Stimulated activated CD8-positive, alpha-beta memory T cell treated with anti-CD3 and anti-CD28 coated beads, Interleukin-2, amount 100 ng/mL, for 1 hour (primary cell): ENCODE results near the gene WDR43.

Experiments
- DNase-seq, 2 donors: peaks; one replicate each; pipeline ENCODE4 v3.0.0-alpha.2; 2020; ENCODE audit warnings: low read depth in 2 of 2

WDR43 gene, protein sequence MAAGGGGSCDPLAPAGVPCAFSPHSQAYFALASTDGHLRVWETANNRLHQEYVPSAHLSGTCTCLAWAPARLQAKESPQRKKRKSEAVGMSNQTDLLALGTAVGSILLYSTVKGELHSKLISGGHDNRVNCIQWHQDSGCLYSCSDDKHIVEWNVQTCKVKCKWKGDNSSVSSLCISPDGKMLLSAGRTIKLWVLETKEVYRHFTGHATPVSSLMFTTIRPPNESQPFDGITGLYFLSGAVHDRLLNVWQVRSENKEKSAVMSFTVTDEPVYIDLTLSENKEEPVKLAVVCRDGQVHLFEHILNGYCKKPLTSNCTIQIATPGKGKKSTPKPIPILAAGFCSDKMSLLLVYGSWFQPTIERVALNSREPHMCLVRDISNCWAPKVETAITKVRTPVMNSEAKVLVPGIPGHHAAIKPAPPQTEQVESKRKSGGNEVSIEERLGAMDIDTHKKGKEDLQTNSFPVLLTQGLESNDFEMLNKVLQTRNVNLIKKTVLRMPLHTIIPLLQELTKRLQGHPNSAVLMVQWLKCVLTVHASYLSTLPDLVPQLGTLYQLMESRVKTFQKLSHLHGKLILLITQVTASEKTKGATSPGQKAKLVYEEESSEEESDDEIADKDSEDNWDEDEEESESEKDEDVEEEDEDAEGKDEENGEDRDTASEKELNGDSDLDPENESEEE

DNA sequence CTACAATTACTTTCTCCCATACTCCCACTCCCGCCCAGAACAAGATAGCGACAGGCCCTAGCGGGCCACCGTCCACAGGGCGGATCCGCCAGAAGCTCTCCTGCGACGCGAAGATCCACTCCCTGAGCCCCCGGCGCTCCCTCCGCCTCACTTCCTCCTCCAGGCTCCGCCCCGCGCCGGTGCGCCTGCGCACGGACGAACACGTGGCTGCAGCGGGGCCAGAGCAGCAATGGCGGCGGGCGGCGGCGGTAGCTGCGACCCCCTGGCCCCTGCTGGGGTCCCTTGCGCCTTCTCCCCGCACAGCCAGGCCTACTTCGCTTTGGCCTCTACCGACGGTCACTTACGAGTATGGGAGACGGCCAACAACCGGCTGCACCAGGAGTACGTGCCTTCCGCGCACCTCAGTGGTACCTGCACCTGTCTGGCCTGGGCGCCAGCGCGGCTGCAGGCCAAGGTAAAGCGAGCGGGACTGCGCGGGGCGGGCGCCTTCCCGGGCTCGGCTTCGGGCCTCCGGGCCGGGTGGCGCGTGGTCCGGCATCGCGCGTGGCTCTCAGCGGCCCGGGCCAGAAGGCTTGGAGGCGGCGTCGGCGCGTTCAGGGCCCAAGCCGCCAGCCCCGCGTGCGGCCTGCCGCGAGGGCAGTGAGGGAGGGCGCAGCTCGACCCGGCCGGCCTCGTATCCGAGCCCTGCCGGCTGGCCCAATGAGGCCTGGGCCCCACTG, at the start of gene WDR43:
Gene WDR43, plus strand, starts transcription at position 198 of the 719 bp plus-strand sequence. Its CDS starts 32 bp downstream, at position 230.
- peak; percentile 93 to 95 for DNase-seq

DNA sequence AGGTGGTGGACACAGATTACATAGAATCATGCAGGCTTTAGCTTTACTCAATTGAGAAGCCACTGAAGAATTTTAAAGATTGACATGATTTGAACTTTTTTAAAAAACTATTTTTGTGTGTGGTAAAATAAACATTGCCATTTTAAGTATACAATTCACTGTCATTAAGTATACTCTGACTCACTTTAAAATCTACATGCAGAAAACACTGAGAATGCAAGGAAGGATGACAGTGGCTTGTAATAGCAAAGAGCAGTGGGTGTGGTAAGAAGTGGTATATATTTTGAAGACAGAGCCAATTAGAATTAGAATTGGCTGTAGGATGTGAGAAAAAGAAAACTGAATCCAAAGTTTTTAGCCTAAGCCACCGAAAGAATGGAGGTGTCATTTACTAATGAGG, 39.3 kb upstream of the WDR43 start:
- DNase-seq, result no peak

DNA sequence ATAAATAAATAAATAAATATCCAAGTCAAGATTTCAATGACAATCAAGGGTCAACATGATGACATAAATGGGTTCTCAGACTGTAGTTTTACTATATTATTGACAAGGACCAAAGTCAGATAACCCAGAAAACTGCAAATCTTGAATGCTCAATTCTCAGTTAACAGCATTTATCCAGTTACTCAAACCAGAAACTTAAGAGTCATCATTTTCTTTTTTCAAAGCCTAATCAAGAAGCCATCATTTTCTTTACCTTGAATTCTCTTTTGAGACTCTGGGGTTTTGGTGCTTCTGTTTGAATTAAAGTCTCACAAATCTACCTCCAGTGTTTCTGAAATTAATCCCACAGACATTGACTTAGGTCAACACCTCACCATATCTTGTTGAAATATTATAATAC, 38.5 kb upstream of the WDR43 start:
- DNase-seq, result no peak

DNA sequence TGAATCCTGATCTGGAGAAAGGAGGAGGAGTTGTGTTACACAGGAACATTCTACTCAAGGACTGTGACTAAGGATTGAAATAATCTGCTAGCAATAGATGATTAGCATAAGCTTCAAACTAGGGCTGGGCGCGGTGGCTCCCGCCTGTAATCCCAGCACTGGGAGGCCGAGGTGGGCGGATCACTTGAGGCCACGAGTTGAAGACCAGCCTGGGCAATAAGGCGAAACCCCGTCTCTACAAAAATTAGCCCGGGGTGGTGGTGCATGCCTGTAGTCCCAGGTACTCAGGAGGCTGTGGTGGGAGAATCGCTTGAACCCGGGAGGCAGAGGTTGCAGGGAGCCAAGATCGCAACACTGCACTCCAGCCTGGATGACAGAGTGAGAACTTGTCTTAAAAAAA, 25.9 kb upstream of the WDR43 start:
- no peak for DNase-seq

DNA sequence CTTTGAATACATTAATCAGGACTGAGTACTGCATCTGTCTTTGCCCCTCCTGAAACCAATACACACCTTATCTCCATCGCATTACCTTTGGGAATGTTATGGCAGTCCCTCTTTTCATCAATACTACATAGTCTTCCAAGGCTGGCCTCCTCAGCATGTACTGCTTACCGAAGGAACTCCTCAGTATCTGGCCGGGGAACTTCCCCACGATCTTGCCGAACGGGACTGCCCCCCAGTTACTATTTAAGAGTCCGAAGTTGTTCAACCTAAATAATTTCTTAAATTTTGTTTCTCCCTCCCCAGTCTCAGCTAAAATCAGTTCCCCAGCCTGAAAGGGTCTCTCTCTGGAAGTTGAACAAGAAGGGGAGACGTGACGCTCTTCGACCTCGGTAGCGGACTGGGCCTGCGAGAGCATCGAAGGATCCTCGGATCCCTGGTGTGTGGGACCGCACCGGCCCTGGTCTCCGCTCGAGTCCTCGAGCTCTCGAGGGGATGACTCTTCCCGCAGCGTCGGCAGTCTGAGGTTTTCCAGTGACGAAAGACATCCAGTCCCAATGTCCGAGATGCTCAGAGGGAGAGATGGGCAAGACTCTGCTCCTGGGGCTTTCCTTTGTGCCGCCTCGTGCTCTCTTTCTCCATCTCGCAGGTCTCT, 24.8 kb upstream of the WDR43 start:
- no peak for DNase-seq

DNA sequence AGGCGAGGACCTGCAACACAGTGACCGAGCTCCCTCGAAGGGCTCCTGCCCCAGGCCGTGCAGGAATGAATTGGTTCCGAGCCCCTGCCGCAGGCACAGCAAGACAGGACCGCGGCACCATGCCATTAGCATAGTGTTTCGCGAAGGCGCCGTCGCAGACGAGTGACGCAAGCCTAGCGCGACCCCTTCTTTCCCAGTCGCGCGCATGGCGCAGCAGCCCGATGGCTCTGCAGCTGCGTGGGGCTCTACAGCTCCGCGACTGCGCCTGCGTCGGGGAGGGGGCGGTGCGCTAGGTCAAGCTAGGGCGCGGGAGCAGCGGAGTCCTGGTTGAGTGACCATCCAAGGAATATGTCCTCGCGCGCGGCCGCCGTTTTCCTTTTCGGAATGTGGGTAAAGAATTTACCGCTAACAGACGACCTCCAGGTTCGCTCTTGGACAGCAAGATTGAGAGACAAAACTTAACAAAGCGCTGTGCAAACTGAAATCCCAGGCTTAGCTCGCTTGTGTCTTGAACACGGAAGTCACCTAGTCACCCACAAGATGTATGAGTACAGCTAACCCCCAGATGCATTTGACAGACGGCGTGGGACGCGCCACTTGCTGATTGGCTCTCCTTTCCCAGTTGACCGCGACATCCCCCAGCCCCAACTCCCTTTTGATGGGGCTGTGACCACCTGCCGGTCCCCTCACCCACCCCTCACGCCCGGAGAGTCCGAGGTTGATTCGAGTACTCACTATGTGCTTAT, 24.1 kb upstream of the WDR43 start, which contains the start of gene TRMT61B:
Gene TRMT61B, minus strand, starts transcription at position 164 of the 746 bp plus-strand sequence. Its CDS starts 32 bp downstream, at position 132.
- DNase-seq, result peak; percentile 94 to 98

DNA sequence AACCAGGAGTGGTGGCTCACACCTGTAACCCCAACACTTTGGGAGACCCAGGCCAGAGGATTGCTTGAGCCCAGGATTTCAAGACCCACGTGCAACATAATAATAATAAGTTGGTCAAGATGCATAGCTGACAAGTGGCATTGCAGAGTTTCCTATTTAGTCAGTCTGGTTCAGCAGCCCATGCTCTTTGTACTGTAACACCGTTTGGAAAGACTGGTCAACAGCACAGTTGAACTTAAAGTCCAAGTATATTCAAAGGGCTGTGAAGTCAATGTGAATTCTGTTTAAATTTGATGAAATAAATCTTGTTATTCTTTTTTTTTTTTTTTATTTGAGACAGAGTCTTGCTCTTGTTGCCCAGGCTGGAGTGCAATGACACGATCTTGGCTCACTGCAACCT, 22.8 kb upstream of the WDR43 start:
- DNase-seq, result no peak

DNA sequence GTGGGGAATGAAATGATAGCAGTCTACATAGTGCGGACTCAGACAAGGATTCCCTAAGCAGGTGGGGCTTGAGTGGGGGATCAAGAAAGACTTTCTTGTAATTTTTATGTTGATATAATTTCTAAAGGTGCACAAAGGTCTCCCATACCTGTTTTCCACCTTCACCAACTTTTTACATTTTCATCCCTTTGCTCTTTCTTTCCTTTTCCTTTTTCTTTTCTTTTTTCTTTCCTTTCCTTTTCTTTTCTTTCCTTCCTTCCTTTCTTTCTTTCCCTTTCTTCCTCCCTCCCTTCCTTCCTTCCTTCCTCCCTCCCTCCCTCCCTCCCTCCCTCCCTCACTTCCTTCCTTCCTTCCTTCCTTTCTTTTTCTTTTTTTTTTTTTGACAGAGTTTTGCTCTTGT, 14.3 kb upstream of the WDR43 start:
- DNase-seq, result no peak

DNA sequence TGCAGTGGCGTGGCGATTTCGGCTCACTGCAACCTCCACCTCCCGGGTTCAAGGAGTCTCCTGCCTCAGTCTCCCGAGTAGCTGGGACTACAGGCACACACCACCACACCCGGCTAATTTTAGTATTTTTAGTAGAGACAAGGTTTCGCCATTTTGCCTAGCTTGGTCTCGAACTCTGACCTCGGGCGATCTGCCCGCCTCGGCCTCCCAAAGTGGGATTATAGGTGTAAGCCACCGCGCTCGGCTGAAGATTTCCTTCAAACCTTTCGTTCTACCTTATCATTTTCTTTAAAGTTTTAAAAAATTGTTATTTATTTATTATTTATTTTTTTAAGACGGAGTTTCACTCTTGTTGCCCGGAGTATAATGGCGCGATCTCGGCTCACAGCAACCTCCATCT, 979 bp upstream of the WDR43 start:
- no peak for DNase-seq

DNA sequence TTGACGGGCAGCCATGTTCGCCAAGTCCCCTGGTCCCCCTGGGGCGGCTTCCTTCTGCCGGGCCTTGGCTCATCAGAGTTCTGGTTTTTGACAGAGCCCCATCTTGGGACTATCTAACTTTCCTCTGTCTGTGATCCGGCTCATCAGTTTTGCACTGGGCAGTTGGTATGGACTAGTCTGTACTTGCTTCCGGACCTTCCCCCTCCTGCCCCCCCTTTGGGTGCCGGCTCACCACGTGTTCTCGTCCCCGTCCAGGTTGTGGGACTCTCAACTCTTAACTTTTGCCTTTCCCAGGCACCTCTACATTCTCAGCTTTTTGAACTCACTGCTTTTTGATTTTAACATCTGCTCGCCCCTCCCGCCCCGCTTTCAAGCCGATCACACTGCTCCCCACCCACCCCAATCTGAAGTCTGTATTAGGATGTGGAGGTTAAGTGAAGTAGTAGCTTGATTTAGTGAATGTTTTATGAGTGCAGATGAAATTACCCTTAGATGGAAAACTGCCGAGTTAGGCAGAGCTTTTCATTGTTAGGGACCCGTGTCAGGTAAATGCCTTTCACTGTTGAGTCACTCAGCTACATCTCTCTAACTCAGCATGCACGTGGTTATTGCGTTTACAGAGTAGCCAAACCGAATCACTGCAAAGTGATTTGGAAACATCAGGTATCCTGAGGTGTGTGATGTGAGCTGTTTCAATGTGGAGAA, 874 bp downstream of the WDR43 start:
- peak in 1 of 2 donors; percentile 3 for DNase-seq

DNA sequence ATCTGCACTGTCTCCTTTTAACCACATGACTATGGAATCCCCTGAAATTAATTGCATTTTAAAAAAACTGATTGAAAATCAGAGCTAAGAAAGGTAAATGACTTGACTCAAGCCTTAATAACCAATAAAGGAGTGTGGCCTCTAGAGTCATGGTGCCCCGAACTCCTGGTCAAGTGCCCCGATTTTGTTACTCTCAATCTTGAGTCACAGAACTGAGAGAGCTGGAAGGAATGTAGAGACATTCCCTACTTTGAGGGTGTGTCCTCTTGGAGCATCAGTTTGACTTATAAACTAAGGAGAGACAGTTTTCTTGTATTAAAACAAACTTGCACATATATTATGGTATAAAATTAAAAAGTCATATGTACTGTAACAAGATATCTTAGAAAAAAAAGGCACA, 2.4 kb downstream of the WDR43 start:
- no peak for DNase-seq

DNA sequence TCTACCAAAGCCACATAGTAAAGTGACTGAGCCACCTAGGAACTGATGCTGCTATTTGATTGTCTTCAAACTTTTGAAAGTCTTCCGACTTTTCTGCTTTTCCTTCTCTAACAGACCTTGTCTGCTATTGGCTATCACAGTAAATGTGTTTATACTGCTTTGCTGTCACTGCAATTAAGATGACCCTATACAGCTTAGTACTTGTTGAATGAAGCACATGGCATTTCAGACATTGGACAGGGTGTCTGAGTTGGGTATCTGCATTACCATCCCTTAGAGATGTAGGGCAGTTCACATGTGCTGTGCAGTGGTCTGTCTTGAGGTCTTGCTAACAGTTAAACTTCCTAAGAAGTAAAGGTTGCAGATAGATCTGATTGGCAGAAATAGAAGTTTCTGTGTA, 3.6 kb downstream of the WDR43 start:
- DNase-seq, result no peak

DNA sequence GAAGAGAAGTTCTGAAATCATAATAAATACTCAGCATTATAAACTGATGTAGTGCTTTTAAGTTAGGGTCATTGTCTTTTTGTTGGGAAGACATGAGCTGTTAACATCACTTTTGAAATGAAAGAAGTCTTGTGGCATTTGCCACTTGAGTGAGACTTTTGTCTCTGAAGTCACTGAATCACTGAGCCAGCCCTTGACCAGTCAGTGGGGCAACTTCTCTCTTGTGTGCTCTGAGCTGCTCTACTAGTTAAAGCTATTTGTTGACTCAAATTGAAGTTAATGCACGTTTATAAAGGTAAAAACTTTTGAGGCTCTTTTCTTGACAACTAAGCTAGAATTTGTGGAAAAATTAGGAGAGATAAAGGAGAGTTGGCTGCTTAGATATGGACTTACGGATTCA, 6.7 kb downstream of the WDR43 start:
- no peak for DNase-seq

DNA sequence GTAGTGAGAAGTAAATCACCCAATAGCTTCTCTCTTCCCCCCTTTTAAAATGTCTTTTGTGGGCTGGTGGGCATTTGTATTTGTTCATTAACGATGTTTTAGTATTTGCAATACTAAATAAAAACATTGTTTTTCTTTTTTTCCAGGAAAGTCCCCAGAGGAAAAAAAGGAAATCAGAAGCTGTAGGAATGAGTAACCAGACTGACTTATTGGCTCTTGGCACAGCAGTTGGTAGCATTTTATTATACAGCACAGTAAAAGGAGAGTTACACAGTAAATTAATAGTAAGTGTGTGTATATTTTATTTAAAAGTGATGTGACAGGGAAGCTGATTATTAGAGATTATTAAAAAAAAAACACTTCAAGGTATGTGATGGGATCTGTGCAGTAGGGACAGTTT, 7.4 kb downstream of the WDR43 start:
- no peak for DNase-seq

DNA sequence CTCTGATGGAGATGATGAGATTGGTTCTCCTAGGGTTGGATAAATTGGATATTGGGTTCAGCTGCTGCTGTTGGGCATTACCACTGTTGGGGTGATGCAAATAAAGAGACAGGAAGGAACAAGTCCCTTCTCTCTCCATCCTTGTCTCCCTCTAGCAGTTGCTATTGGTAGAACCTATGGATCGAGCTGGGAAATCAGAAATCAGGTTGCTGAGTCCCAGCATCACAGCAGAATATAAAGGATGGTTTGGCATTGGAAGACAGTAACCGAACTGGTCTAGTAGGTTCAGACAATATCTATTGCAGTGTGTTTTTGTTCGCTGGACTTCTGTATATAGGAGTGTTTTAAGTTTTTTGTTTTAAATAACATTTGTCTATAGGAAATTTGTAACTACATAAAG, 8.1 kb downstream of the WDR43 start:
- DNase-seq, result no peak

DNA sequence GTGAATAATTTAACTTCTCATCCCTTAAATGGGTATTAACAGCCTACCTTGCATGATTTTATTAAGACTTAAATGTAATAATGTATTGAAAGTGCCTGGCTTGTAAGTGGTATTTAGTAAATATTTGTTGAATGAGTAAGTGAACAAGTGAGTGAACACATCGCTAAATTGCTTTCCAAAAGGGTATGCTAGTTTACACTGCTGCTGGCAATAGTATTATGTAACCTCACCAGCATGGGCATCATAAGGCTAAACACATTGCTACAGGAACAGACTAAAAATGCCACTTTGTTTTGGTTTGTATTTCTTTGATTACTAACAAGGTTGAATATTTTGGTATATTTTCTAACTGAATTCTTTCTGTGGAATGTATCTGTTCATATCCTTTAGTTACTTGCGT, 9.8 kb downstream of the WDR43 start:
- no peak for DNase-seq

DNA sequence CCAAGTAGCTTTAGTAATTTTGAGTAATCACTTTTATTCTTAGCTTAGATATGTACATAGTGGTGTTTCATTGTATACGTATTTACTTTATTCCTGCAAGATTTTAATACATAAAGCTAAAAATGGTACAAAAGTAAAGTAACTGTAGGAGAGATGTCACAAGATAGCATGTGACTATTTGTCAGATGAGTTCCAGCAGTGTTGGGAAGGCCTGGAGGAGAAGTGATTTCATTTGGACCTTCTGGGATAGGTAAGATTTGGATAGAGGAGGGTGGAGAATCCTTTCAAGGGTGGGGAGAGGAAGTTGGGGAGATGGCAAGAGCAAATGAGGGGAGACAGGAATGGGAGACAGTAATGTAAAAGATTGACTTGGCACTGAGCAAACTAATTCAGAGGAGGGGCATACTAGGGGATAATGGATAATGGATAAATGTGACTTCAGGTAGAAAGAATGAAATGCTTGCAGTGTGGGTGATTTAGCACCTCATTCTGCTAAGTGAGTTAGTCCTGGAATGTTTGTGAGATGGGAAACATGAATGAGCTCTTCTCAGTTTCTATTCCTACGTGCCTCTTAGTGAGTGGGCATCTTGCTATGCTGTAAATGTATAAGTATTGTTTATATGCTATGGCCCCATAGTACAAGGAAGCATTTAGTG, 10.5 kb downstream of the WDR43 start:
- DNase-seq, result no peak

DNA sequence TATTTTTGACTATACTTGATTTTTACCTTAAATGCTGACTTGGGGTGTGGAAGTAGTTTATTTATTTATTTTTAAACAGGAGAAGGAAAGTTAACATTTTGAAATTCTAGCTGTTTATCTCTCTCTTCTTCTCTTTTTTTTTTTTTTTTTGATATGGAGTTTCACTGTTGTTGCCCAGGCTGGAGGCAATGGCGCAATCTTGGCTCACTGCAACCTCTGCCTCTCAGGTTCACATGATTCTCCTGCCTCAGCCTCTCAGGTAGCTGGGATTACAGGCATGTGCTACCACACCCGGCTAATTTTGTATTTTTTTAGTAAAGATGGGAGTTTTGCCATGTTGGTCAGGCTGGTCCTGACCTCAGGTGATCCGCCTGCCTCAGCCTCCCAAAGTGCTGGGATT, 11.1 kb downstream of the WDR43 start:
- DNase-seq, result no peak

DNA sequence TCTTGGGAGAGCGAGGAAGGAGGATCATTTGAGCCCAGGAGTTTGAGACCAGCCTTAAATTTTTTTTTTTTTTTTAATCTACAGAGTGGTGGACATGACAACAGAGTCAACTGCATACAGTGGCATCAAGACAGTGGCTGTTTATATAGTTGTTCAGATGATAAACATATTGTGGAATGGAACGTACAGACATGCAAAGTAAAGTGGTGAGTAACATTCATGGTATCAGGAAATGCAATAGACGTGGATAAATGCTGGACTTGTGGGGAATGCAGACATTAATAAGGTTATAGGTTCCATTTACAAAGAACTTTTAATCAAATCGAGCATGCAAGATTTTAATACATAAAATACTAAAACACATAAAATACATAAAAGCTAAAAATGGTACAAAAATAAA, 11.9 kb downstream of the WDR43 start:
- DNase-seq, result no peak

DNA sequence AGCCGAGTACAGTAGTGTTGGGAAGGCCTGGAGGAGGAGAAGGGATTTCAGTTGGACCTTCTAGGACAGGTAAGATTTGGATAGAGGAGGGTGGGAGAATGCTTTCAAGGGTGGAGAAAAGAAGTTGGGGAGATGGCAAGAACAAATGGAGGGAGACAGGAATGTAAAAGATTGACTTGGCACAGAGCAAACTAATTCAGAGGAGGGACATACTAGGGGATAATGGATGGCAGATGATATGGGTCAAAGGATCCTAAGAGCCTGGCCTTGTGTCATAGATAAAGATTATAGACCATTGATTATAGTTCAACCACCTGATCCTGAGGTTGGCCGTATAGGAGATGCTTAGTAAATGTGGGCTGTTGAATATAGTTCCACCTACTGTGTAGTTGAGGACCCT, 12.4 kb downstream of the WDR43 start:
- no peak for DNase-seq
